Endothelial cell of umbilical vein (primary cell): ENCODE results near the gene ABHD4. TPM values are rescaled to one million over a fixed set of nuclear protein-coding genes. Genes with fewer than 3 reads are reported as not detected.

Source experiments
- BruUV-seq: library from RNA; stranded (reverse); fragments of 400-500 nt; replicated peaks from 2 replicates; lab custom pipeline; 2021; lab: Mats Ljungman, UMichigan
- CTCF ChIA-PET: fragments of 300-600, 350-600 bp; sonication (Branson Sonifier 250); formaldehyde crosslinking; loops from one replicate; lab custom pipeline; 2021; ENCODE audit warnings: antibody characterized with exemption, inconsistent platforms; lab: Charles Lee
- POLR2A ChIA-PET: fragments of 300-600, 350-600 bp; sonication (Branson Sonifier 250); formaldehyde crosslinking; loops from one replicate; lab custom pipeline; 2021; ENCODE audit warnings: antibody characterized with exemption, inconsistent platforms; lab: Charles Lee
- DNase-seq: peaks from one replicate; pipeline ENCODE4 v3.0.0-alpha.2; 2011; ENCODE audit warnings: low read depth, low spot score
- FAIRE-seq: peaks from 2 replicates; lab custom pipeline; 2011; peaks lifted over from hg19 to GRCh38; lab: Jason Lieb, UNC
- H2AFZ ChIP-seq: 2 replicates; pipeline ENCODE4 v1.6.0; 2012; ENCODE audit warnings: low read depth, low read length, control low read depth, inconsistent platforms
- H3K27ac ChIP-seq: 2 replicates; pipeline ENCODE4 v1.5.1; 2011; ENCODE audit warnings: low read depth, mild to moderate bottlenecking, control low read depth, low read length, moderate library complexity; ENCODE audit not compliant: insufficient read depth
- H3K27me3 ChIP-seq, 2 experiments: 2 replicates each; pipeline versions ENCODE4 v1.6.0 to v1.6.1; 2011; ENCODE audit warnings: low read length in 2 of 2, mixed read lengths in 1 of 2; ENCODE audit not compliant: control insufficient read depth in 2 of 2, insufficient read depth in 2 of 2
- H3K36me3 ChIP-seq, 2 experiments: 2 replicates in 1 of 2; 3 replicates in 1 of 2; pipeline ENCODE4 v1.5.1; 2011; ENCODE audit warnings: low read length in 2 of 2, mild to moderate bottlenecking in 1 of 2, moderate library complexity in 1 of 2; ENCODE audit not compliant: control insufficient read depth in 2 of 2, insufficient read depth in 2 of 2; ENCODE audit errors: extremely low read depth in 1 of 2
- H3K4me1 ChIP-seq: 3 replicates; pipeline ENCODE4 v1.5.1; 2011; ENCODE audit warnings: mild to moderate bottlenecking, low read length; ENCODE audit not compliant: control insufficient read depth, insufficient read depth; ENCODE audit errors: extremely low read depth
- H3K4me2 ChIP-seq: 2 replicates; pipeline ENCODE4 v1.6.1; 2011; ENCODE audit warnings: low read length, control low read depth, mixed read lengths; ENCODE audit not compliant: insufficient read depth
- H3K4me3 ChIP-seq, 3 experiments: fragments of 200-600 bp in 1 of 3; sonication (generic), shearing (Covaris generic) in 1 of 3; replicated peaks in 1 of 3; 2 replicates each; pipeline ENCODE4 v1.5.1; 2011 to 2016; ENCODE audit warnings: control low read depth in 3 of 3, low read length in 3 of 3, mild to moderate bottlenecking in 2 of 3, inconsistent platforms in 1 of 3, low read depth in 1 of 3, moderate library complexity in 1 of 3; ENCODE audit not compliant: insufficient read depth in 1 of 3
- H3K79me2 ChIP-seq: 2 replicates; pipeline ENCODE4 v1.6.0; 2012; ENCODE audit warnings: low read length, inconsistent platforms; ENCODE audit not compliant: control insufficient read depth, insufficient read depth
- H3K9ac ChIP-seq: replicated peaks from 2 replicates; pipeline ENCODE3; 2011; ENCODE audit warnings: low read length, control low read depth; ENCODE audit not compliant: insufficient read depth; ENCODE audit errors: extremely low read depth
- H3K9me1 ChIP-seq: replicated peaks from 3 replicates; pipeline ENCODE4 v1.6.0; 2011; ENCODE audit warnings: mild to moderate bottlenecking, low read length; ENCODE audit not compliant: control insufficient read depth, insufficient read depth; ENCODE audit errors: extremely low read depth
- H3K9me3 ChIP-seq: replicated peaks from 2 replicates; pipeline ENCODE4 v1.5.1; 2012; ENCODE audit warnings: low read length, inconsistent platforms; ENCODE audit not compliant: control insufficient read depth, insufficient read depth
- H4K20me1 ChIP-seq: replicated peaks from 2 replicates; pipeline ENCODE3; 2011; ENCODE audit warnings: mild to moderate bottlenecking, low read length; ENCODE audit not compliant: control insufficient read depth, insufficient read depth; ENCODE audit errors: extremely low read depth
- EZH2 ChIP-seq: IDR thresholded peaks from 2 replicates; pipeline ENCODE4 v1.6.1; 2012; ENCODE audit warnings: borderline replicate concordance, low read depth, mild to moderate bottlenecking, moderate library complexity, low read length, inconsistent platforms; ENCODE audit not compliant: severe bottlenecking
- FOS ChIP-seq: IDR thresholded peaks from 2 replicates; pipeline ENCODE4 v1.6.1; 2011; ENCODE audit warnings: mild to moderate bottlenecking, low read length, moderate library complexity, borderline replicate concordance; ENCODE audit not compliant: insufficient read depth
- GATA2 ChIP-seq: IDR thresholded peaks from 2 replicates; pipeline ENCODE4 v1.7.0; 2011; ENCODE audit warnings: low read depth, mild to moderate bottlenecking, moderate library complexity, mixed read lengths, low read length; ENCODE audit not compliant: insufficient read length, insufficient read depth
- JUN ChIP-seq: IDR thresholded peaks from 2 replicates; pipeline ENCODE4 v1.6.1; 2011; ENCODE audit warnings: borderline replicate concordance, low read depth; ENCODE audit not compliant: insufficient read length, insufficient read depth
- MYC ChIP-seq: IDR thresholded peaks from one replicate; pipeline ENCODE4 v1.6.1; 2011; ENCODE audit warnings: mild to moderate bottlenecking, low read depth, low read length
- POLR2A ChIP-seq: IDR thresholded peaks from 2 replicates; pipeline ENCODE4 v1.6.1; 2012; ENCODE audit warnings: low read depth, mild to moderate bottlenecking, control low read depth, low read length
- POLR2AphosphoS5 ChIP-seq: IDR thresholded peaks from 2 replicates; pipeline ENCODE4 v1.6.1; 2012; ENCODE audit warnings: low read depth, mild to moderate bottlenecking, control low read depth, low read length, moderate library complexity; ENCODE audit not compliant: insufficient read depth
- dilution Hi-C: fragments of 300-500 bp; cut with MboI; formaldehyde crosslinking; loops from one replicate; pipeline ENCODE4 v1.15.0; 2019; ENCODE audit warnings: low sequenced_read_pairs; ENCODE audit not compliant: extremely low pct_ligation_motif_present
- intact Hi-C: fragments of 100-400 bp; cut with micrococcal nuclease; formaldehyde crosslinking; loops from one replicate; pipeline ENCODE4 v1.10.0; 2022
- polyA plus RNA-seq, 4 experiments: library from polyadenylated mRNA; depleted of rRNA in 3 of 4; stranded (reverse) in 3 of 4; unstranded in 1 of 4; fragments of >200 nt; gene quantifications; 2 replicates each; pipeline versions ENCODE4 v1.2.1 to v1.2.3, GENCODE V29; 2011 to 2012; ENCODE audit warnings: missing spikeins in 1 of 4
- total RNA-seq: library from RNA; stranded (reverse); gene quantifications from 2 replicates; pipeline ENCODE4 v1.2.3, GENCODE V29; 2021
- TF ChIP-seq, protein P1 (sequence below), 2 donors: IDR thresholded peaks; 1 replicate in 1 of 2; 2 replicates in 1 of 2; pipeline ENCODE4 v1.5.1; 2011; ENCODE audit warnings: low read length in 2 of 2, mild to moderate bottlenecking in 2 of 2, moderate library complexity in 2 of 2, control low read depth in 1 of 2, inconsistent platforms in 1 of 2, low read depth in 1 of 2; ENCODE audit not compliant: insufficient read depth in 1 of 2; ENCODE audit errors: extremely low read depth in 1 of 2
- TF ChIP-seq, protein P2 (sequence below): IDR thresholded peaks from 2 replicates; pipeline ENCODE4 v1.6.1; 2011; ENCODE audit not compliant: insufficient read depth, insufficient read length

The ABHD4 gene
- total and polyA plus RNA-seq, 2 donors (not counting 3 experiments of a cell fraction or from before 2014, with no cell fraction given) = 34.8 to 45.5 TPM

DNA sequence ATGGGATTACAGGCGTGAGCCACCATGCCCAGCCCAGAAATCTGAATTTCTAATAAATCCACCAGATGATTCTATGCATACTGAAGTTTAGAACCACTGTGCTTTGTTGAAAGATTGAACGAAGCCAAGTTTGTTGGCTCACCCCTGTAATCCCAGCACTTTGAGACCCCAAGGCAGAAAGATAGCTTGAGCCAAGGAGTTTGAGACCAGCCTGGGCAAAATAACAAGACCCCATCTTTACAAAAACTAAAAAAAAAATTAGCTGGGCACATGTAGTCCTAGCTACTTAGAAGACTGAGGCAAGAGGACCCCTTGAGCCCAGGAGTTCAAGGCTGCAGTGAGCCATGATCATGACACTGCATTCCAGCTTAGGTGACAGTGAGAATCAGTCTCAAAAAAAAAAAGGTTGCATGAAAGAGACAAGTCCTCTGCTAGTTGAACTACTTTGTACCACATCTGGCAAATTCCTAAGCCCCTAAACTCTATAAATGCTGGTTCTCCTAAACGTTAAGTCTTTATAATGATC, 1.7 kb upstream of the ABHD4 start:
- DNase-seq (no peak), FAIRE-seq (no peak)
- no peaks in the 10 kb centered on the region for H4K20me1 ChIP-seq
- BruUV-seq = no TSS peak
- dilution Hi-C loops = no loop called here
- no peaks in the 10 kb centered on the region for H3K9me1 ChIP-seq
- intact Hi-C loops = no loop called here
- H3K27me3 ChIP-seq = peaks cover 3 to 9% of the 10 kb centered on the region in 2 experiments
- H3K36me3 ChIP-seq = no peaks in the 10 kb centered on the region
- H3K27ac ChIP-seq = no peak overlapping the region
- H3K4me2 ChIP-seq = no peak overlapping the region
- H3K9me3 ChIP-seq = no peaks in the 10 kb centered on the region
- TF ChIP-seq, protein P1, sequence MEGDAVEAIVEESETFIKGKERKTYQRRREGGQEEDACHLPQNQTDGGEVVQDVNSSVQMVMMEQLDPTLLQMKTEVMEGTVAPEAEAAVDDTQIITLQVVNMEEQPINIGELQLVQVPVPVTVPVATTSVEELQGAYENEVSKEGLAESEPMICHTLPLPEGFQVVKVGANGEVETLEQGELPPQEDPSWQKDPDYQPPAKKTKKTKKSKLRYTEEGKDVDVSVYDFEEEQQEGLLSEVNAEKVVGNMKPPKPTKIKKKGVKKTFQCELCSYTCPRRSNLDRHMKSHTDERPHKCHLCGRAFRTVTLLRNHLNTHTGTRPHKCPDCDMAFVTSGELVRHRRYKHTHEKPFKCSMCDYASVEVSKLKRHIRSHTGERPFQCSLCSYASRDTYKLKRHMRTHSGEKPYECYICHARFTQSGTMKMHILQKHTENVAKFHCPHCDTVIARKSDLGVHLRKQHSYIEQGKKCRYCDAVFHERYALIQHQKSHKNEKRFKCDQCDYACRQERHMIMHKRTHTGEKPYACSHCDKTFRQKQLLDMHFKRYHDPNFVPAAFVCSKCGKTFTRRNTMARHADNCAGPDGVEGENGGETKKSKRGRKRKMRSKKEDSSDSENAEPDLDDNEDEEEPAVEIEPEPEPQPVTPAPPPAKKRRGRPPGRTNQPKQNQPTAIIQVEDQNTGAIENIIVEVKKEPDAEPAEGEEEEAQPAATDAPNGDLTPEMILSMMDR (IDR thresholded peaks at IDR 0.05; ENCODE audit: extremely low read depth in 1 of 2, insufficient read depth in 1 of 2, low read depth in 1 of 2, low read length in 2 of 2) = no peak
- TF ChIP-seq POLR2A = no peak
- no peak for TF ChIP-seq POLR2AphosphoS5
- TF ChIP-seq, protein P2, sequence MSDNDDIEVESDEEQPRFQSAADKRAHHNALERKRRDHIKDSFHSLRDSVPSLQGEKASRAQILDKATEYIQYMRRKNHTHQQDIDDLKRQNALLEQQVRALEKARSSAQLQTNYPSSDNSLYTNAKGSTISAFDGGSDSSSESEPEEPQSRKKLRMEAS = no peak
- TF ChIP-seq MYC = no peak
- no peak for TF ChIP-seq GATA2
- no peak for TF ChIP-seq JUN
- TF ChIP-seq FOS = no peak
- no peak for TF ChIP-seq EZH2
- POLR2A ChIA-PET = no interaction called here
- H3K9ac ChIP-seq = no peak overlapping the region
- CTCF ChIA-PET = interaction anchor here (0.7 to 4.2 kb wide), 4 partner anchors 8 to 57 kb away, joined by 4 to 42 read pairs (median 4); partner anchors contain the start of gene DAD1
- H3K79me2 ChIP-seq = peaks cover 1% of the 10 kb centered on the region
- H3K4me1 ChIP-seq = peaks cover 11% of the 10 kb centered on the region
- H2AFZ ChIP-seq = no peak overlapping the region
- H3K4me3 ChIP-seq = no peak overlapping the region
